Panc1 (cell line): Measurements from ENCODE around the gene SLC9A6. TPM values are rescaled to one million over a fixed set of nuclear protein-coding genes. Genes with fewer than 3 reads are reported as not detected.
"Not testable (repeated sequence)": the region's sequence is repeated elsewhere in the genome, so short reads cannot be mapped to it uniquely, and the experiment has no call there.

Experiments
- ATAC-seq: fragments of 200-7000 bp; cut with Tn5 transposase; 2 replicates; pipeline ENCODE4 v1.9.1; 2020; ENCODE audit warnings: mild to moderate bottlenecking, moderate library complexity
- BruUV-seq: library from RNA; stranded (reverse); fragments of 400-500 nt; replicated peaks from 2 replicates; lab custom pipeline; 2021; lab: Mats Ljungman, UMichigan
- CTCF ChIA-PET: fragments of 300-600 bp; sonication (Branson Sonifier 250); formaldehyde crosslinking; loops from one replicate; lab custom pipeline; 2022; ENCODE audit warnings: antibody characterized with exemption; lab: Charles Lee
- POLR2A ChIA-PET: fragments of 300-600 bp; sonication (Branson Sonifier 250); formaldehyde crosslinking; loops from one replicate; lab custom pipeline; 2022; ENCODE audit warnings: antibody characterized with exemption; lab: Charles Lee
- DNase-seq: peaks from one replicate; pipeline ENCODE4 v3.0.0-alpha.2; 2010; ENCODE audit warnings: low read depth, low spot score
- H3K27ac ChIP-seq: 2 replicates; pipeline ENCODE4 v1.5.1; 2011; ENCODE audit warnings: mild to moderate bottlenecking, low read length, inconsistent platforms
- H3K27me3 ChIP-seq: fragments of 200-500 bp; sonication (Bioruptor generic); 2 replicates; pipeline ENCODE4 v1.6.0; 2014; ENCODE audit warnings: low read length, inconsistent platforms; ENCODE audit not compliant: control insufficient read depth, insufficient read depth
- H3K36me3 ChIP-seq: fragments of 200-500 bp; sonication (Bioruptor generic); 2 replicates; pipeline ENCODE4 v1.5.1; 2014; ENCODE audit warnings: inconsistent platforms, mild to moderate bottlenecking, low read length, moderate library complexity; ENCODE audit not compliant: control insufficient read depth, insufficient read depth
- H3K4me1 ChIP-seq: 2 replicates; pipeline ENCODE4 v1.5.1; 2011; ENCODE audit warnings: inconsistent platforms, mild to moderate bottlenecking, low read length, moderate library complexity; ENCODE audit not compliant: control insufficient read depth, insufficient read depth
- H3K4me3 ChIP-seq, 2 experiments: 2 replicates each; pipeline ENCODE4 v1.5.1; 2011 to 2012; ENCODE audit warnings: low read depth in 2 of 2, low read length in 2 of 2, mild to moderate bottlenecking in 2 of 2, inconsistent platforms in 1 of 2, moderate library complexity in 1 of 2
- H3K9me3 ChIP-seq: fragments of 200-500 bp; sonication (Bioruptor generic); 2 replicates; pipeline ENCODE4 v1.5.1; 2014; ENCODE audit warnings: low read depth, mild to moderate bottlenecking, inconsistent platforms, low read length, moderate library complexity; ENCODE audit not compliant: control insufficient read depth, insufficient read depth
- CTCF ChIP-seq: fragments of 450-650 bp; IDR thresholded peaks from 2 replicates; pipeline ENCODE4 v1.5.1; 2017; ENCODE audit warnings: mild to moderate bottlenecking
- POLR2AphosphoS5 ChIP-seq: IDR thresholded peaks from 2 replicates; pipeline ENCODE4 v1.6.1; 2012; ENCODE audit warnings: mild to moderate bottlenecking, low read depth, low read length, moderate library complexity
- SIN3A ChIP-seq: IDR thresholded peaks from 2 replicates; pipeline ENCODE4 v1.6.1; 2012; ENCODE audit warnings: low read depth, mild to moderate bottlenecking, low read length, moderate library complexity, borderline replicate concordance; ENCODE audit not compliant: insufficient read depth
- TCF7L2 ChIP-seq: IDR thresholded peaks from 2 replicates; pipeline ENCODE4 v1.6.1; 2011; ENCODE audit warnings: mild to moderate bottlenecking, low read depth, low read length, inconsistent platforms
- in situ Hi-C: cut with HindIII; loops from 2 replicates; pipeline ENCODE4 v1.10.0; 2016; ENCODE audit warnings: low sequenced_read_pairs, low pct_unique_long_range_greater_than_20kb
- intact Hi-C: fragments of 100-400 bp; cut with micrococcal nuclease; formaldehyde crosslinking; loops from one replicate; pipeline ENCODE4 v1.10.0; 2022; ENCODE audit not compliant: unreplicated experiment
- total RNA-seq: library from RNA; stranded (reverse); gene quantifications from one replicate; pipeline ENCODE4 v1.2.1, GENCODE V29; 2021; ENCODE audit not compliant: unreplicated experiment
- TF ChIP-seq, protein P1 (sequence below), 2 experiments: IDR thresholded peaks; 2 replicates each; pipeline ENCODE4 v1.6.1; 2011 to 2012; ENCODE audit warnings: low read depth in 2 of 2, control low read depth in 1 of 2, low read length in 1 of 2, mild to moderate bottlenecking in 1 of 2, moderate library complexity in 1 of 2; ENCODE audit not compliant: insufficient read depth in 1 of 2

Gene SLC9A6
- total RNA-seq, 1 experiment from 2014 or later = 22.0 TPM

DNA sequence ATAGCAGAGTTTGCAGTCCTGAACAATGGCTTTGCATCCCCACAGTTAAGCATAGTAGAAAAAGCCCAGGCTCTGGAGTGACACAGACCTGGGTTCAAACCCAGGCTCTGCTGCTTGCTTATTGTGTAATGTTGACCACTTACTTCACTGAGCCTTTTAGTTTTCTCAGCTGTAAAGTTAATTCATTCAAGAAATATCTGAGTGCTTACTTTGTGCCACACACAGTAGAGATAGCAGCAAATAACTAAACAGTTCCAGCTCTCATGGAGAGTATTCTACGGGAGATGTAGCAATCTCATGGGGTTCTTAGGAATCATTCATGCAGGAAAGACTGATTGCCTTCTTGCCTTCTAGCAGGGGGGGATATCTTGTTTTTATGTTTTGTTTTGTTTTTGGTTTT lies 63.2 kb downstream of the SLC9A6 start:
- no peaks in the 10 kb centered on the region for H3K9me3 ChIP-seq
- ChIA-PET CTCF (no interaction called here), POLR2A (no interaction called here)
- BruUV-seq = no TSS peak
- no peak overlapping the region for H3K27ac ChIP-seq
- TF ChIP-seq, protein P1, sequence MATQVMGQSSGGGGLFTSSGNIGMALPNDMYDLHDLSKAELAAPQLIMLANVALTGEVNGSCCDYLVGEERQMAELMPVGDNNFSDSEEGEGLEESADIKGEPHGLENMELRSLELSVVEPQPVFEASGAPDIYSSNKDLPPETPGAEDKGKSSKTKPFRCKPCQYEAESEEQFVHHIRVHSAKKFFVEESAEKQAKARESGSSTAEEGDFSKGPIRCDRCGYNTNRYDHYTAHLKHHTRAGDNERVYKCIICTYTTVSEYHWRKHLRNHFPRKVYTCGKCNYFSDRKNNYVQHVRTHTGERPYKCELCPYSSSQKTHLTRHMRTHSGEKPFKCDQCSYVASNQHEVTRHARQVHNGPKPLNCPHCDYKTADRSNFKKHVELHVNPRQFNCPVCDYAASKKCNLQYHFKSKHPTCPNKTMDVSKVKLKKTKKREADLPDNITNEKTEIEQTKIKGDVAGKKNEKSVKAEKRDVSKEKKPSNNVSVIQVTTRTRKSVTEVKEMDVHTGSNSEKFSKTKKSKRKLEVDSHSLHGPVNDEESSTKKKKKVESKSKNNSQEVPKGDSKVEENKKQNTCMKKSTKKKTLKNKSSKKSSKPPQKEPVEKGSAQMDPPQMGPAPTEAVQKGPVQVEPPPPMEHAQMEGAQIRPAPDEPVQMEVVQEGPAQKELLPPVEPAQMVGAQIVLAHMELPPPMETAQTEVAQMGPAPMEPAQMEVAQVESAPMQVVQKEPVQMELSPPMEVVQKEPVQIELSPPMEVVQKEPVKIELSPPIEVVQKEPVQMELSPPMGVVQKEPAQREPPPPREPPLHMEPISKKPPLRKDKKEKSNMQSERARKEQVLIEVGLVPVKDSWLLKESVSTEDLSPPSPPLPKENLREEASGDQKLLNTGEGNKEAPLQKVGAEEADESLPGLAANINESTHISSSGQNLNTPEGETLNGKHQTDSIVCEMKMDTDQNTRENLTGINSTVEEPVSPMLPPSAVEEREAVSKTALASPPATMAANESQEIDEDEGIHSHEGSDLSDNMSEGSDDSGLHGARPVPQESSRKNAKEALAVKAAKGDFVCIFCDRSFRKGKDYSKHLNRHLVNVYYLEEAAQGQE (IDR thresholded peaks at IDR 0.05; ENCODE audit: insufficient read depth in 1 of 2, low read depth in 2 of 2, low read length in 1 of 2) = no peak
- TF ChIP-seq TCF7L2 (no peak), SIN3A (no peak), CTCF (no peak), POLR2AphosphoS5 (no peak)
- no peaks in the 10 kb centered on the region for H3K36me3 ChIP-seq
- in situ Hi-C loops = no loop called here
- ATAC-seq (no peak), DNase-seq (no peak)
- H3K4me1 ChIP-seq = peaks cover 7% of the 10 kb centered on the region; the same call in 1 of the 2 replicates
- H3K4me3 ChIP-seq = no peak overlapping the region
- H3K27me3 ChIP-seq = no peaks in the 10 kb centered on the region
- intact Hi-C loops = no loop called here

- intact Hi-C loops = no loop called here
- H3K27ac ChIP-seq = no peak overlapping the region
- ChIA-PET POLR2A (no interaction called here), CTCF (no interaction called here)
- DNase-seq (no peak), ATAC-seq (no peak)
- H3K9me3 ChIP-seq = no peaks in the 10 kb centered on the region
- in situ Hi-C loops = no loop called here
- no peaks in the 10 kb centered on the region for H3K36me3 ChIP-seq
- no peaks in the 10 kb centered on the region for H3K27me3 ChIP-seq
- H3K4me1 ChIP-seq = peaks cover 7% of the 10 kb centered on the region; the same call in 1 of the 2 replicates
- TF ChIP-seq TCF7L2 (no peak), POLR2AphosphoS5 (no peak), SIN3A (no peak), CTCF (no peak)
- TF ChIP-seq, protein P1 (IDR thresholded peaks at IDR 0.05; ENCODE audit: insufficient read depth in 1 of 2, low read depth in 2 of 2, low read length in 1 of 2) = no peak
- H3K4me3 ChIP-seq = no peak overlapping the region
- no TSS peak for BruUV-seq
Measured at GRCh38 chrX:136049608-136050007, 64.4 kb downstream of the SLC9A6 start.

- in situ Hi-C loops, H3K9me3 ChIP-seq, ATAC-seq, CTCF ChIA-PET, H3K36me3 ChIP-seq, H3K4me3 ChIP-seq, H3K27me3 ChIP-seq, intact Hi-C loops, H3K4me1 ChIP-seq, H3K27ac ChIP-seq, POLR2A ChIA-PET, BruUV-seq, DNase-seq: not testable (repeated sequence)
Measured at GRCh38 chrX:136050875-136051274, 65.6 kb downstream of the SLC9A6 start.
